GM19463 (cell line): ENCODE results near the gene ADAMTSL4.

Source experiments
- ATAC-seq: cut with Tn5 transposase; IDR thresholded peaks from one replicate; pipeline ENCODE4 v1.9.1; 2021; ENCODE audit warnings: mild to moderate bottlenecking, moderate library complexity; ENCODE audit not compliant: unreplicated experiment

Gene ADAMTSL4

GRCh38 chr1:150553392-150554085, 4.3 kb downstream of the ADAMTSL4 start:
- ATAC-seq, result no peak

GRCh38 chr1:150554086-150554452, 4.9 kb downstream of the ADAMTSL4 start:
- no peak for ATAC-seq

- ATAC-seq, result no peak
Measured at GRCh38 chr1:150555198-150555970, 6.2 kb downstream of the ADAMTSL4 start.

DNA sequence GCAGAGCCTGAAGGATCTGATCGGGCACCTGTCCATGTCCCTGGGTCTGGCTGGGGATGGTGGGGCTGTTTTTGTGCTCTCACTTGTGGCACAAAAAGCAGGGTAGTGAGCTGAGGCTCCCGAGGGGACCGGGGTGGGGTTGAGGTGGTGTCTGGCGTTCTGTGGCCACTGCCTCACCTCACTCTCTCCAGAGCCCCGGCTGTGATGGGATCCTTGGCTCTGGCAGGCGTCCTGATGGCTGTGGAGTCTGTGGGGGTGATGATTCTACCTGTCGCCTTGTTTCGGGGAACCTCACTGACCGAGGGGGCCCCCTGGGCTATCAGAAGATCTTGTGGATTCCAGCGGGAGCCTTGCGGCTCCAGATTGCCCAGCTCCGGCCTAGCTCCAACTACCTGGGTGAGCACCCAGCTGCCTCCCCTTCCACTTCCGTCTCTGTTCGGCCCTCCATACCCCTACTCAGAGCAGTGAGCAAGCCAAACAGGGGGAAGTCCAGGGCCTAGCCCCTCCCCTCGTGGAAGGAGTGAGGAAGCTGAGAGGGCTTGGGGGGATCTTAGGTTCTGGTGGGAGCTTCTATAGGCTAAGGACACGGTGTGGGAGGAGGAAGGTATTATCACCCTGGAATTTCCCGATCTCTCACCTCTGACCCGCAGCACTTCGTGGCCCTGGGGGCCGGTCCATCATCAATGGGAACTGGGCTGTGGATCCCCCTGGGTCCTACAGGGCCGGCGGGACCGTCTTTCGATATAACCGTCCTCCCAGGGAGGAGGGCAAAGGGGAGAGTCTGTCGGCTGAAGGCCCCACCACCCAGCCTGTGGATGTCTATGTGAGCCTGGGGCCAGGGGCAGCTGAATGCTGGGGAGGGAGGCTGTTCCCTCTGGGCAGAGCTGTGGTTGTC, 7.0 kb downstream of the ADAMTSL4 start:
- no peak for ATAC-seq

GRCh38 chr1:150557065-150557600, 7.9 kb downstream of the ADAMTSL4 start:
- no peak for ATAC-seq

DNA sequence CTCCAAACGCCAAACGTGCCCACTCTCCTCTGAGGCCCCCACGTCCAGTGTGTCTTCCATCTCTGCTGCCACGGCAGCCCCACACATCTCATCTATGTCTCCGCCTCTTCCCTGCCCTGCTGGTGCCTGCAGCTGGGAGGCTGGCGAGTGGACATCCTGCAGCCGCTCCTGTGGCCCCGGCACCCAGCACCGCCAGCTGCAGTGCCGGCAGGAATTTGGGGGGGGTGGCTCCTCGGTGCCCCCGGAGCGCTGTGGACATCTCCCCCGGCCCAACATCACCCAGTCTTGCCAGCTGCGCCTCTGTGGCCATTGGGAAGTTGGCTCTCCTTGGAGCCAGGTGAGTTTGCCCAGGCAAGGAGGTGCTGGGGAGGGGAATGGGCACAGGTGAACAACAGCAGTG, 8.6 kb downstream of the ADAMTSL4 start:
- ATAC-seq, result no peak

DNA sequence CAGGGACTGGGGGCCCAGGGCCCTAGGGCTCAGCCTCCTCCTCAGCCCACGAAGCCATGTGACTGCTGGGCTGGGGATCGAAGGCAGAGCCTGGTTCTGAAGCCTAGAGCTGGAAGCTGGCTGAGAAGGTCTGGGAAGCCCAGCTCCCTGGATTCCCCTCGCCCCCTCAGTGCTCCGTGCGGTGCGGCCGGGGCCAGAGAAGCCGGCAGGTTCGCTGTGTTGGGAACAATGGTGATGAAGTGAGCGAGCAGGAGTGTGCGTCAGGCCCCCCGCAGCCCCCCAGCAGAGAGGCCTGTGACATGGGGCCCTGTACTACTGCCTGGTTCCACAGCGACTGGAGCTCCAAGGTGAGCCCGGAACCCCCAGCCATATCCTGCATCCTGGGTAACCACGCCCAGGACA, 9.1 kb downstream of the ADAMTSL4 start:
- no peak for ATAC-seq

GRCh38 chr1:150558761-150559655, 9.8 kb downstream of the ADAMTSL4 start:
- ATAC-seq, result no peak

DNA sequence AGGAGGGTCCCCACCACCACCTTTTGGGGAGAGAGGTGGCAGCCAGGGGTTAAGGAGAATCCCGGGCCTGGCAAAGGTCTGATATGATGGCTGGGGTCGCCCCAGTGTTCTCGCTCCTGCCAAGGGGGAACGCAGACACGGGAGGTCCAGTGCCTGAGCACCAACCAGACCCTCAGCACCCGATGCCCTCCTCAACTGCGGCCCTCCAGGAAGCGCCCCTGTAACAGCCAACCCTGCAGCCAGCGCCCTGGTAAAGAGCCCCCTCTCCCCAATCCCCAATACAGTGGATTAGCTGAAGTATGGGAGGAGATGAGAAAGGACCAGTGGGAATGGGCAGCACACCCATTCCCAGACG, 10.4 kb downstream of the ADAMTSL4 start:
- ATAC-seq, result no peak

GRCh38 chr1:150560011-150560438, 10.8 kb downstream of the ADAMTSL4 start:
- ATAC-seq, result no peak

DNA sequence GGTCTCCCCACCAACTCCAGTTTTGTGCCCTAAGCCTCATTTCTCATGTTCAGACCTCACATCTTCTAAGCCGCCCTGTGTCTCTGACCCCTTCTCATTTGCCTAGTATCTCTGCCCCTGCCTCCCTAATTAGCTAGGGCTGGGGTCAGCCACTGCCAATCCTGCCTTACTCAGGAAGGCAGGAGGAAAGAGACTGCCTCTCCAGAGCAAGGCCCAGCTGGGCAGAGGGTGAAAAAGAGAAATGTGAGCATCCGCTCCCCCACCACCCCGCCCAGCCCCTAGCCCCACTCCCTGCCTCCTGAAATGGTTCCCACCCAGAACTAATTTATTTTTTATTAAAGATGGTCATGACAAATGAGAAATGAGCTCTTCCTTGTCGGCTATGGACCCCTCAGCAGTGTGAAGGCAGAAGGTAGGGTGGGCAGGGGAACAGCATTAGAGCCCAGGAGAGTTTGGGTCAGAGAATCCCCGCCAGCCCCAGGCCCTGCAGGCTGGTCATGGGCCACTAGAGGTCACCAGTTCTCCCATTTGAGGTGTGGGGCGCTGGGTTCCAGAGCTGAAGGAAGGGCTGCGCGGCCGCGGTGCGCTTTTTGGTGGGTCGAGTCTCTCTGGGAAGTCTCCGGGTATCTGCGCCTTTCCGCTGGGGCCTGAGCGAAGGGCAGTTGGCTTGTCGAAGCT, 11.5 kb downstream of the ADAMTSL4 start:
- no peak for ATAC-seq

DNA sequence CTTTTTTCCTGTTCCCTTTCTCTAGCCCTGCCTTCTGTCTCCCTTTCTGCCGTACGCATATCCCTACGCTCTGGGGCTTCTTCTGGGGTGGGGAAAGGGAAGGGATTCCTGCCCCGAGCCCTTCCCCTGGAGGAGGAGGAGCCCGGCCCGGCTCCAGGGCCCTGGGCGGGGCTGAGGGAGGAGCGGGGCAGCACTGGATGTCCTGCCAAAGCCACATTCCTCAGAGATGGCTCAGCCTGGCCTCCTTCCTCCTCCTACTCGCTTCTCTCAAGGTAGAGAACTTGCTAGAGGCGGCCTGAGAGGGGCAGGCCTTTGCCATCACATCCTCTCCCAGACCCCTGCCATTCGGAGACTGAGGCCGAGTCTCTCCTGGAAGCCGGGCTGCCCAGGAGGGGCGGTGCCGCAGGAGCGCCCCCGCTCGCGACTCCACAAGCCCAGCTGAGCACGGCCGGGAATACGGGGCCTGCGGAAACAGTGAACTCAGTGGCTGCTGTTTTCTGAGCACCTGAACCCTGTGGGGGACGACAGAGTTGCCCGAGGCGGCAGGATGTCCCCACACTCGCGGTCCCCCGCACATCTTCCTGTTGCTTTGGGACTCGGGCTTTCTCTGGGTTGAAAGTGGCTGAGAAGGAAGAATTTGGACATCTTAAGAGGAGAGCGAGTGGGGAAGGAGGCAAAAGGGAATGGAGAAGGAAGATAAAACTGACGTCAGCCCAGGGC, 12.2 kb downstream of the ADAMTSL4 start:
- no peak for ATAC-seq

- peak; percentile 39 for ATAC-seq
Measured at GRCh38 chr1:150561974-150562445, 12.8 kb downstream of the ADAMTSL4 start.

GRCh38 chr1:150562446-150563339, 13.5 kb downstream of the ADAMTSL4 start:
- ATAC-seq, result peak; percentile 35

- peak; percentile 16 for ATAC-seq
Measured at GRCh38 chr1:150563340-150564038, 14.3 kb downstream of the ADAMTSL4 start.

GRCh38 chr1:150564051-150564991, 15.1 kb downstream of the ADAMTSL4 start:
- ATAC-seq, result no peak
